ENCODE results near the gene KCNH6.

KCNH6 gene

DNA sequence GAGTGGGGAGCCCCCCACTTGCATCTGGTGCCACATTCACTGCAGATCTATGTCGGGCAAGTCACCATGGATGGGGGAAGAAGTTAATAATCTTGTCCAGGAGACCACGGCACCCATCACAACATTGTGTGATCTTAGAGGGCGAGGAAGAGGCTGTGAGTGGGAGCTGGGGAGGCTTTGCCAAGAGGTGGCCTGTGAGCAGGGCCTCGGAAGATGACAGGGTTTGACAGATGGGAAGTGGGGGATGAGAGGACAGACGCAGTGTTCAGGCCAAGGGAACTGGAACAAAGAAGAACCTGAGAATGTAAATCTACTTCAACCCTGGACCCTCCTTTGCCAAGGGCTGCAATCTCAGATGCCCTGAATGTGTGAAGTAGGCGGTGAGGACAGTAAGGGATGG, 33.9 kb upstream of the KCNH6 start:
- DNase-seq: no peak

DNA sequence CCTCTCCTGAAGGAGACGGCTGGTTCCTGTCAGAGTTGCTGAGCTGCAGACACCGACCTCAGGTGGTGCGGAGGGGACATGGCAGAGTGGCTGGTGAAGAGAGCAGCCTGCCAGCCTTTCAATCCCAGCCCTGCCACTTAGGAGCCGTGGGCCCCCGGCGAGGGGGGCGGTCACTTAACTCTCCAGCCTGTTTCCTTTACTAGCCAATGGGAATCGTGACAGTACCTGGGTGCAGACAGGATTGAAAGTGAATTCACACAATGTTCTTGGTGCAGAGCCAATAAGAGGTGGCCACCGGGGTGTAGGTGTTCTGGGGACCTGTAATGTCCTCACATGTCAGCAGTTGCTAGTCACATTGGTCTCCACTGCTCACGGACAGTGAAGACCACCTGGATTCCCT, 32.8 kb upstream of the KCNH6 start:
- DNase-seq: no peak

GRCh38 chr17:63490858-63491400, 32.2 kb upstream of the KCNH6 start:
- no peak for DNase-seq

DNA sequence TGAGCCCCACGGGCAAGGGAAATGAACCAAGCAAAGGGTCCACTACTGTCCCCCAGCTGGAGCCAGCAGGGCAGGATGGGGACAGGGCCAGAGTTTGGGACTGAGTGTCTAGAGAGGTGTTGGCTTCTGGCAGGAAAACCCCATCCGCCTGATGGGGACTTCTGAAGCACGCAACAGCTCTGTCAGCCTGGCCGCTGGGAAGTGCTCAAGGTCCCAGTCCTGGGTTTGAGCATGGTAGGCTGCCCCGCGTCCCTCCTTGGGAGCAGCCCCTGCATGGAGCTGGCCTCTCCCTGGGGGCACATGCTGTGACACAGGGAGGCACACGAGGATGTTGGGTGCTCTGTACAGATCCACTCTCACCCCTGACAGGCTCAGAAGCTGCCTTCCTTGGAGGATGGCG, 31.7 kb upstream of the KCNH6 start:
- no peak for DNase-seq

GRCh38 chr17:63491977-63492618, 31.1 kb upstream of the KCNH6 start:
- no peak for DNase-seq

DNA sequence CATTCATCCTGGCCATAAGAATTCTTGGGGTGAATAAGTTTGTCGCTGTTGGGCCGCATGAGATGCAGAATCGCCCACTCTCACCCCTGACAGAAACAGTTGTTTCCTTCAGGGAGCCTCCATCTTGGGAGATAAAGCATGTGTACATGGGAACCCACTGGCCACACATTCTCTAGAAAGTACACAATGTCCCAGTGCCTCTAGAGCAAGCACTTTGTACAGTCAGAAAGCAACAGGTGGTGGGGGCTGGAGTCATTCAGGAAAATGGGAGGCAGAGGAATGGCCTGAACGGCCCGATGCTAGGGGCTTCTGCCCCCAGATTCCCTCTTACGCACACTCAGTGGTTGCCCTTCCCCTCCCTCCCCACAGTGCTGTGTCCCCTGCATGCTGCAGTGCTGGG, 30.2 kb upstream of the KCNH6 start:
- no peak for DNase-seq

GRCh38 chr17:63493411-63493810, 29.7 kb upstream of the KCNH6 start:
- no peak for DNase-seq

GRCh38 chr17:63494300-63494928, 28.7 kb upstream of the KCNH6 start:
- DNase-seq: no peak

GRCh38 chr17:63495491-63495890, 27.7 kb upstream of the KCNH6 start:
- DNase-seq: no peak

- no peak for DNase-seq
Observed at GRCh38 chr17:63496177-63496576, 27.0 kb upstream of the KCNH6 start.

- DNase-seq: no peak
Observed at GRCh38 chr17:63496663-63497400, 26.3 kb upstream of the KCNH6 start.

DNA sequence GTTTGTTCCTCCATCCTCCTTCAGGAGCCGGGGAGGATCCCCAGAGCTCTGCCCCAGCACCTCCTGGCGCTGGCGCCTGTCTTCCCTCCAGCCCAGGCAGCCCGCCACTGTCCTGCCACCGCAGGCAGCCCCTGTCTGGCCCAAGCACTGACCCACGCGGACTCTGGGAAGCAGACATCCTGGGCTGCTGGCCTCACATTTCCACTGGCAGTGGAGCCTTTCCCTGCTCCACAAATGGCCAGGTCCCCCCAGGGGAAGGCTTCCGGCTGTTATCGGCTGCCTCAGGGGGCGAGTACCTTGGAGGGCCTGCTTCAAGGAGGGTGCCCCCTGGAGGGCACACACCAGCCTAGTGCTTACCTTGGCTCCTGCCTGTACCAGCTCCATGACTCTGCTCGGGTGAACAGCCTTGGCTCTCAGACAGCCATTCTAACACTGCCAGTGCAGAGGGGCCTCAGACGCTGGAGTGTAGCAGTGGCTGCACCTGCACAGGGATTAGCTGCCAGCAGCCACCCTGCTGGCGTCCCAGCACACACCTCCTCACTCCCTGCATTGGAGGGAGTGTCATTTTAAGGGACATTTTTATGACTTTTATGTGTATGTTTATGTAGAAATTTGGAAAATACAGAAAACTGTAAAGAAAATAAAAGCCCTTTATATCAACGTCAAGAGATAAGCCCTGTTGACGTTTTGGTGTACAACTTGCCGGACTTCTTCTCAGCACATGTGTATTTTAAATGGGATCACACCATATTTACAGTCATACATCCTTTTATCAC, 25.3 kb upstream of the KCNH6 start:
- DNase-seq: no peak

GRCh38 chr17:63498626-63499195, 24.4 kb upstream of the KCNH6 start:
- DNase-seq: no peak

- no peak for DNase-seq
Observed at GRCh38 chr17:63500543-63501390, 22.4 kb upstream of the KCNH6 start.

DNA sequence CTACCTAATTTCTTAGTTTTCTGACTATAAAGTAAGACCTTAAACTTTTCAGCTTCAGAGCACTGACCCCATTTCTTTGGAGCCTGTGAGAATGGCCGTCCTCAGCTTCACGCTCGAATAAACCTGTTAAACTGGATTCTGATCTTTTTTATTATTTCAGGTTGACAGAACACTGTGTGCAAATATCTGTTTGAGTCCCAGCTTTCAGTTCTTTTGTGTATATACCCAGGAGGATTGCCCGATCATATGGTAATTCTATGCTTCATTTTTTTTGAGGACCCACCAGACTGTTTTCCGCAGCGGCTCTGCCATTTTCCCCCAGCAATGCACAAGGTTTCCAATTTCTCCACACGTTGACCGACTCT, 19.8 kb upstream of the KCNH6 start:
- DNase-seq: no peak

GRCh38 chr17:63504261-63504660, 18.9 kb upstream of the KCNH6 start:
- no peak for DNase-seq

- DNase-seq: no peak
Observed at GRCh38 chr17:63505341-63505740, 17.8 kb upstream of the KCNH6 start.

GRCh38 chr17:63506627-63507026, 16.5 kb upstream of the KCNH6 start:
- DNase-seq: no peak

DNA sequence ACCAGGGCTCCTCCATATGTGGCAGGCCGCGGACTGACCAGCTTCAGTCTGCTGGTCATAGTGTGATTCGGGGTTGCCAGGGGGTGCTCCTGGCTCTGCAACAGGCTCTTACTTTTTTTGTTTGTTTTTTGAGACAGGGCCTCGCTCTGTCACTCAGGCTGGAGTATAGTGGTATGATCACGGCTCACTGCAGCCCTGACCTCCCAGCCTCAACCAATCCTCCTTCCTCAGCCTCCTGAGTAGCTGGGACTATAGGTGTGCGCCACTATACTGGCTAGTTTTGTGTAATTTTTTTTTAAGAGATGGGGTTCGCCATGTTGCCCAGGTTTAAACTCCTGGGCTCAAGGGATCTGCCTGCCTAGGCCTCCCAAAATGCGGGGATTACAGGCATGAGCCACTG, 11.8 kb upstream of the KCNH6 start:
- DNase-seq: no peak

- DNase-seq: no peak
Observed at GRCh38 chr17:63512388-63512787, 10.8 kb upstream of the KCNH6 start.

- DNase-seq: no peak
Observed at GRCh38 chr17:63512896-63513644, 10.1 kb upstream of the KCNH6 start.
